GM18909 (cell line): ENCODE results near the gene THAP2.
"Not testable (repeated sequence)": the region's sequence is repeated elsewhere in the genome, so short reads cannot be mapped to it uniquely, and the experiment has no call there.

Source experiments
- ATAC-seq: cut with Tn5 transposase; IDR thresholded peaks from one replicate; pipeline ENCODE4 v1.9.1; 2021; ENCODE audit warnings: mild to moderate bottlenecking; ENCODE audit not compliant: unreplicated experiment, poor library complexity

Gene THAP2

GRCh38 chr12:71661977-71662530 is 2.0 kb upstream of the THAP2 start:
- ATAC-seq = no peak

- peak; percentile 26 for ATAC-seq
Observed at GRCh38 chr12:71662849-71663560, 1.1 kb upstream of the THAP2 start.

- ATAC-seq = peak; percentile 21
Observed at GRCh38 chr12:71664411-71665089, 449 bp downstream of the THAP2 start.

GRCh38 chr12:71665090-71665463 is 976 bp downstream of the THAP2 start:
- no peak for ATAC-seq

- no peak for ATAC-seq
Observed at GRCh38 chr12:71666259-71666658, 2.2 kb downstream of the THAP2 start.

- ATAC-seq = no peak
Observed at GRCh38 chr12:71671311-71671710, 7.2 kb downstream of the THAP2 start.

GRCh38 chr12:71671816-71672215 is 7.7 kb downstream of the THAP2 start:
- no peak for ATAC-seq

GRCh38 chr12:71682466-71682865 is 18.4 kb downstream of the THAP2 start:
- ATAC-seq = no peak

- ATAC-seq = no peak
Observed at GRCh38 chr12:71683633-71684032, 19.5 kb downstream of the THAP2 start.

- no peak for ATAC-seq
Observed at GRCh38 chr12:71684081-71684480, 20.0 kb downstream of the THAP2 start.

- ATAC-seq = no peak
Observed at GRCh38 chr12:71685312-71685906, 21.3 kb downstream of the THAP2 start.

- ATAC-seq = peak; percentile 91
Observed at GRCh38 chr12:71685914-71686657, 22.0 kb downstream of the THAP2 start, which contains the start of gene TMEM19. TMEM19 (plus strand) TSS chr12:71686082; CDS start chr12:71686681, 599 bp downstream.

- no peak for ATAC-seq
Observed at GRCh38 chr12:71686658-71687025, 22.5 kb downstream of the THAP2 start.

GRCh38 chr12:71687172-71687571 is 23.1 kb downstream of the THAP2 start:
- ATAC-seq = not testable (repeated sequence)

- ATAC-seq = no peak
Observed at GRCh38 chr12:71688961-71689570, 25.0 kb downstream of the THAP2 start.

- no peak for ATAC-seq
Observed at GRCh38 chr12:71691504-71692129, 27.5 kb downstream of the THAP2 start.

- no peak for ATAC-seq
Observed at GRCh38 chr12:71693126-71693525, 29.0 kb downstream of the THAP2 start.

GRCh38 chr12:71693651-71694050 is 29.6 kb downstream of the THAP2 start:
- ATAC-seq = peak; percentile 18

GRCh38 chr12:71694099-71694820 is 30.2 kb downstream of the THAP2 start:
- peak; percentile 90 for ATAC-seq
